ENCODE data around the gene CYP2W1.

GRCh38 chr7:974820-975681 is 7.9 kb upstream of the CYP2W1 start, which contains the start of gene COX19:
- TF ChIP-seq POLR2A (IDR thresholded peaks at IDR 0.05) (peak; percentile 60 to 81), CTCF (IDR thresholded peaks at IDR 0.05 in 4 of 5, conservative IDR thresholded peaks at IDR 0.05 in 1 of 5) (no peak)

Measured in gastrocnemius medialis (tissue), 4 donors.